Measurements from ENCODE around the gene TMEM178B.

The TMEM178B gene

DNA sequence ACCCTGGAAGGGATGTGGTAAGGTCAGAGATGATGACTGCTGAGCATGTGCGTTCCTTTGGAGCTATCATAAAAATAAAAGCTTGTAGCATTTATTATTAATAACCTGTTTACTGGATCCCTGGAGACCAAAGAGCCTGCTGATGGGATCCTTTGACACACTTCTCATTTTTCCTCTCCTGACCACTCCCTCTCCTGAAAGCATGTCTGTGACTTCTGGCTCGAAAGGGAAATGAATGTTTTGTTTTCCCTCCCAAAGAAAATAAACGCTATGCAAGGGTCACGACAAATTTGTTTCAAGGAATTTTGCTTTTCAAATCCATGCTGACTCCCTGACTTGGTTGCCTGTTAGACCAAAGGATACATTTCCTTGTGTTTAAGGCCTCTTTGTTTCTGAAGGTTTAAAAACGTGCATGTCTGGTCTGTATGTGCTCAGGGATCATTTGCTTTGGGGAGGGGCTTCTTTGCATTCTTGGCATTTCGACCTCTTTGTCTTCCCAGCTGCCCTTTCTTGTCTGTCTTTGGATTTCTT lies 292.3 kb downstream of the TMEM178B start:
- peak; percentile 56; the same call in 1 of the 2 replicates for TF ChIP-seq TRIM28 (IDR thresholded peaks at IDR 0.05; ENCODE audit: borderline replicate concordance, low read length)
- TF ChIP-seq, protein P1, sequence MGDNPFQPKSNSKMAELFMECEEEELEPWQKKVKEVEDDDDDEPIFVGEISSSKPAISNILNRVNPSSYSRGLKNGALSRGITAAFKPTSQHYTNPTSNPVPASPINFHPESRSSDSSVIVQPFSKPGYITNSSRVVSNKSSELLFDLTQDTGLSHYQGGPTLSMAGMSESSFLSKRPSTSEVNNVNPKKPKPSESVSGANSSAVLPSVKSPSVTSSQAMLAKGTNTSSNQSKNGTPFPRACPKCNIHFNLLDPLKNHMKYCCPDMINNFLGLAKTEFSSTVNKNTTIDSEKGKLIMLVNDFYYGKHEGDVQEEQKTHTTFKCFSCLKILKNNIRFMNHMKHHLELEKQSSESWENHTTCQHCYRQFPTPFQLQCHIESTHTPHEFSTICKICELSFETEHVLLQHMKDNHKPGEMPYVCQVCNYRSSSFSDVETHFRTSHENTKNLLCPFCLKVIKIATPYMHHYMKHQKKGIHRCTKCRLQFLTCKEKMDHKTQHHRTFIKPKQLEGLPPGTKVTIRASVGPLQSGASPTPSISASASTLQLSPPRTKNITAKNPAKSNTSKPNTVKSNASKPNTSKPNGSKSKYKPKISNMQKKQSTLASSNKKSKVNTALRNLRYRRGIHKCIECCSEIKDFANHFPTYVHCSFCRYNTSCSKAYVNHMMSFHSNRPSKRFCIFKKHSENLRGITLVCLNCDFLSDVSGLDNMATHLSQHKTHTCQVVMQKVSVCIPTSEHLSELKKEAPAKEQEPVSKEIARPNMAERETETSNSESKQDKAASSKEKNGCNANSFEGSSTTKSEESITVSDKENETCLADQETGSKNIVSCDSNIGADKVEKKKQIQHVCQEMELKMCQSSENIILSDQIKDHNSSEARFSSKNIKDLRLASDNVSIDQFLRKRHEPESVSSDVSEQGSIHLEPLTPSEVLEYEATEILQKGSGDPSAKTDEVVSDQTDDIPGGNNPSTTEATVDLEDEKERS (tag by site-specific recombination; IDR thresholded peaks at IDR 0.05): no peak
- no peak overlapping the region for H3K27ac ChIP-seq (ENCODE audit: extremely low read depth, low read depth, low read length)
- CTCF ChIA-PET: no interaction called here
- no peaks in the 10 kb centered on the region for H3K4me1 ChIP-seq (ENCODE audit: control insufficient read depth, insufficient read depth, low read length)
- no peak overlapping the region for H3K4me3 ChIP-seq (ENCODE audit: low read depth, low read length)
- POLR2A ChIA-PET: no interaction called here
- H3K36me3 ChIP-seq (ENCODE audit: control insufficient read depth in 2 of 2, insufficient read depth in 1 of 2, low read length in 2 of 2): no peaks in the 10 kb centered on the region
- H3K9me3 ChIP-seq (ENCODE audit: control insufficient read depth, insufficient read depth, low read depth, low read length): no peaks in the 10 kb centered on the region

DNA sequence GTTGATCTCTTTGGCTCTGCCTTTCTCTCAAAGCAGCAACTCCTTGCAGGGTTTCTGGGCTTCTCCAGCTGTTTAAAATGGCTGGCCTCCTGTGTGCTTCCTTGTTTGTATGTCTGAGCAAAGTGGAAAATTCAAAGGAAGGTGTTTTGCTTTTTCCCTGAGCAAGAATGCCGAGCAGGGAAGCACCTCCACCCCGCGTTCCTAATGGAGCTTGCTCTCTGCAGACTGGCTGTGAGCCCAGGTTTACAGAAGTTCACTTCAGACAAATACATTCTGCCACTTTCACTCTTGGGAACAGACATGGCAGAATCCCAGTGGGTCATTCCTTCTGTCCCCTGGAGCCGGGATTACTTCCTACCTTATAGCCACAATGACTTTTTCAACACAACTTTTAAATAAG lies 295.6 kb downstream of the TMEM178B start:
- ChIA-PET POLR2A (no interaction called here), CTCF (no interaction called here)
- Histone ChIP-seq H3K36me3 (ENCODE audit: control insufficient read depth in 2 of 2, insufficient read depth in 1 of 2, low read length in 2 of 2) (no peaks in the 10 kb centered on the region), H3K4me1 (ENCODE audit: control insufficient read depth, insufficient read depth, low read length) (no peaks in the 10 kb centered on the region), H3K9me3 (ENCODE audit: control insufficient read depth, insufficient read depth, low read depth, low read length) (no peaks in the 10 kb centered on the region), H3K27ac (ENCODE audit: extremely low read depth, low read depth, low read length) (no peak overlapping the region), H3K4me3 (ENCODE audit: low read depth, low read length) (no peak overlapping the region)
- TF ChIP-seq GLI4 (tag by site-specific recombination; IDR thresholded peaks at IDR 0.05): no peak
- TF ChIP-seq, protein P2, sequence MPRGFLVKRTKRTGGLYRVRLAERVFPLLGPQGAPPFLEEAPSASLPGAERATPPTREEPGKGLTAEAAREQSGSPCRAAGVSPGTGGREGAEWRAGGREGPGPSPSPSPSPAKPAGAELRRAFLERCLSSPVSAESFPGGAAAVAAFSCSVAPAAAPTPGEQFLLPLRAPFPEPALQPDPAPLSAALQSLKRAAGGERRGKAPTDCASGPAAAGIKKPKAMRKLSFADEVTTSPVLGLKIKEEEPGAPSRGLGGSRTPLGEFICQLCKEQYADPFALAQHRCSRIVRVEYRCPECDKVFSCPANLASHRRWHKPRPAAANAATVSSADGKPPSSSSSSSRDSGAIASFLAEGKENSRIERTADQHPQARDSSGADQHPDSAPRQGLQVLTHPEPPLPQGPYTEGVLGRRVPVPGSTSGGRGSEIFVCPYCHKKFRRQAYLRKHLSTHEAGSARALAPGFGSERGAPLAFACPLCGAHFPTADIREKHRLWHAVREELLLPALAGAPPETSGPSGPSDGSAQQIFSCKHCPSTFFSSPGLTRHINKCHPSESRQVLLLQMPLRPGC (tag by site-specific recombination; IDR thresholded peaks at IDR 0.05): no peak
- TF ChIP-seq ZNF530 (tag by site-specific recombination; IDR thresholded peaks at IDR 0.05; ENCODE audit: low read depth): no peak
- TF ChIP-seq ZNF837 (tag by site-specific recombination; IDR thresholded peaks at IDR 0.05): no peak
- TF ChIP-seq ZNF324 (tag by site-specific recombination; IDR thresholded peaks at IDR 0.05): no peak
- TF ChIP-seq, protein P3, sequence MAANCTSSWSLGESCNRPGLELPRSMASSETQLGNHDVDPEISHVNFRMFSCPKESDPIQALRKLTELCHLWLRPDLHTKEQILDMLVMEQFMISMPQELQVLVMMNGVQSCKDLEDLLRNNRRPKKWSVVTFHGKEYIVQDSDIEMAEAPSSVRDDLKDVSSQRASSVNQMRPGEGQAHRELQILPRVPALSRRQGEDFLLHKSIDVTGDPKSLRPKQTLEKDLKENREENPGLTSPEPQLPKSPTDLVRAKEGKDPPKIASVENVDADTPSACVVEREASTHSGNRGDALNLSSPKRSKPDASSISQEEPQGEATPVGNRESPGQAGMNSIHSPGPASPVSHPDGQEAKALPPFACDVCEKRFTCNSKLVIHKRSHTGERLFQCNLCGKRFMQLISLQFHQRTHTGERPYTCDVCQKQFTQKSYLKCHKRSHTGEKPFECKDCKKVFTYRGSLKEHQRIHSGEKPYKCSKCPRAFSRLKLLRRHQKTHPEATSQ (tag by site-specific recombination; IDR thresholded peaks at IDR 0.05): no peak
- TF ChIP-seq YY2 (tag by site-specific recombination; IDR thresholded peaks at IDR 0.05): no peak
- TF ChIP-seq, protein P4, sequence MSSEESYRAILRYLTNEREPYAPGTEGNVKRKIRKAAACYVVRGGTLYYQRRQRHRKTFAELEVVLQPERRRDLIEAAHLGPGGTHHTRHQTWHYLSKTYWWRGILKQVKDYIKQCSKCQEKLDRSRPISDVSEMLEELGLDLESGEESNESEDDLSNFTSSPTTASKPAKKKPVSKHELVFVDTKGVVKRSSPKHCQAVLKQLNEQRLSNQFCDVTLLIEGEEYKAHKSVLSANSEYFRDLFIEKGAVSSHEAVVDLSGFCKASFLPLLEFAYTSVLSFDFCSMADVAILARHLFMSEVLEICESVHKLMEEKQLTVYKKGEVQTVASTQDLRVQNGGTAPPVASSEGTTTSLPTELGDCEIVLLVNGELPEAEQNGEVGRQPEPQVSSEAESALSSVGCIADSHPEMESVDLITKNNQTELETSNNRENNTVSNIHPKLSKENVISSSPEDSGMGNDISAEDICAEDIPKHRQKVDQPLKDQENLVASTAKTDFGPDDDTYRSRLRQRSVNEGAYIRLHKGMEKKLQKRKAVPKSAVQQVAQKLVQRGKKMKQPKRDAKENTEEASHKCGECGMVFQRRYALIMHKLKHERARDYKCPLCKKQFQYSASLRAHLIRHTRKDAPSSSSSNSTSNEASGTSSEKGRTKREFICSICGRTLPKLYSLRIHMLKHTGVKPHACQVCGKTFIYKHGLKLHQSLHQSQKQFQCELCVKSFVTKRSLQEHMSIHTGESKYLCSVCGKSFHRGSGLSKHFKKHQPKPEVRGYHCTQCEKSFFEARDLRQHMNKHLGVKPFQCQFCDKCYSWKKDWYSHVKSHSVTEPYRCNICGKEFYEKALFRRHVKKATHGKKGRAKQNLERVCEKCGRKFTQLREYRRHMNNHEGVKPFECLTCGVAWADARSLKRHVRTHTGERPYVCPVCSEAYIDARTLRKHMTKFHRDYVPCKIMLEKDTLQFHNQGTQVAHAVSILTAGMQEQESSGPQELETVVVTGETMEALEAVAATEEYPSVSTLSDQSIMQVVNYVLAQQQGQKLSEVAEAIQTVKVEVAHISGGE (tag by site-specific recombination; conservative IDR thresholded peaks at IDR 0.05; ENCODE audit: low read depth): no peak
- TF ChIP-seq ZNF221 (tag by site-specific recombination; IDR thresholded peaks at IDR 0.05; ENCODE audit: borderline replicate concordance): no peak
- no peak for TF ChIP-seq ZNF214 (tag by site-specific recombination; IDR thresholded peaks at IDR 0.05; ENCODE audit: borderline replicate concordance)
- no peak for TF ChIP-seq ZNF184 (tag by site-specific recombination; IDR thresholded peaks at IDR 0.05)
- TF ChIP-seq ZBTB21 (tag by site-specific recombination; IDR thresholded peaks at IDR 0.05): no peak
- TF ChIP-seq ZNF624 (tag by site-specific recombination; IDR thresholded peaks at IDR 0.05): no peak
- TF ChIP-seq ZNF664 (tag by site-specific recombination; IDR thresholded peaks at IDR 0.05): no peak
- TF ChIP-seq ZNF341 (tag by site-specific recombination; IDR thresholded peaks at IDR 0.05; ENCODE audit: low read depth): no peak
- TF ChIP-seq, protein P5, sequence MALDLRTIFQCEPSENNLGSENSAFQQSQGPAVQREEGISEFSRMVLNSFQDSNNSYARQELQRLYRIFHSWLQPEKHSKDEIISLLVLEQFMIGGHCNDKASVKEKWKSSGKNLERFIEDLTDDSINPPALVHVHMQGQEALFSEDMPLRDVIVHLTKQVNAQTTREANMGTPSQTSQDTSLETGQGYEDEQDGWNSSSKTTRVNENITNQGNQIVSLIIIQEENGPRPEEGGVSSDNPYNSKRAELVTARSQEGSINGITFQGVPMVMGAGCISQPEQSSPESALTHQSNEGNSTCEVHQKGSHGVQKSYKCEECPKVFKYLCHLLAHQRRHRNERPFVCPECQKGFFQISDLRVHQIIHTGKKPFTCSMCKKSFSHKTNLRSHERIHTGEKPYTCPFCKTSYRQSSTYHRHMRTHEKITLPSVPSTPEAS (tag by site-specific recombination; IDR thresholded peaks at IDR 0.05): no peak
- no peak for TF ChIP-seq SETDB1 (IDR thresholded peaks at IDR 0.05; ENCODE audit: insufficient read length, low read length)
- TF ChIP-seq ZNF366 (tag by site-specific recombination; conservative IDR thresholded peaks at IDR 0.05): no peak
